ENCODE measurements around the gene AUH. TPM values are rescaled to one million over a fixed set of nuclear protein-coding genes. Genes with fewer than 3 reads are reported as not detected.

AUH gene
- total RNA-seq, 4 donors from 2014 or later, result 10.6 to 25.4 (median 16.7) TPM

DNA sequence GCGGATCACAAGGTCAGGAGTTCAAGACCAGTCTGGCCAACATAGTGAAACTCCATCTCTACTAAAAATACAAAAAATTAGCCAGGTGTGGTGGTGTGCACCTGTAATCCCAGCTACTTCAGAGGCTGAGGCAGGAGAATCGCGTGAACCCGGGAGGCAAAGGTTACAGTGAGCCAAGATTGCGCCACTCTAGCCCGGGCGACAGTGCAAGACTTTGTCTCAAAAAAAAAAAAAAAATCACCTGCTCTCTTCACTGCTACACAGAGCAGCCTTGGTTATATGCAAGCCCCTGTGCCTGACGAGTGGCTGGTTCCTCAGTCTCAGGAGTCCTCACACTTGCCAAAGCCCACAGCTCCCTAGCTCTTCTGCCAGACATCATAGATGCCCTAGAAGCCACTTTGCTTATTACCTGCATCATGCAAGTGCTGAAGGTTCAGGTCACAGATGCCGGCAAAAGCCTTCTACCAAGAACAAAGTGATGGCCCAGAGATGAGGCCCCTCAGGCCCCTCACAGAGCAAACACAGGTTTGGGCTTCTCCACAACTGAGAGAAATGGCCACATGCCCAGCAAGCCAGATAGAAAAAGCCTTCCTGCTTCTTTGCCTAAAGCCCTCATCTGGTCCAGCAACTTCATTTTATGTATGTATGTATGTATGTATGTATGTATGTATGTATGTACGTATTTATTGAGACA, 176.4 kb downstream of the AUH start:
- Histone ChIP-seq H3K27me3 (no peaks in the 10 kb centered on the region), H3K36me3 (no peaks in the 10 kb centered on the region), H3K4me1 (peaks cover 0 to 45% (median 22%) of the 10 kb centered on the region in 3 donors), H3K9me3 (no peaks in the 10 kb centered on the region), H3K27ac (no peak overlapping the region), H3K4me3 (no peak overlapping the region)
- no peak for DNase-seq
- no peak for TF ChIP-seq POLR2A (IDR thresholded peaks at IDR 0.05)
- no peak for TF ChIP-seq CTCF (IDR thresholded peaks at IDR 0.05)
- intact Hi-C loops (cut with DNase I), result no loop called here
- WGBS, 2 donors, result 90 to 91% methylated on average over 4 to 9 of the region's 10 CpGs

GRCh38 chr9:91182429-91183225, 179.1 kb downstream of the AUH start:
- DNase-seq, result no peak
- 55 to 58% methylated on average over 10 to 12 of the region's 12 CpGs for WGBS, 2 donors
- TF ChIP-seq POLR2A (IDR thresholded peaks at IDR 0.05) (no peak), CTCF (IDR thresholded peaks at IDR 0.05) (no peak)
- intact Hi-C loops (cut with DNase I), result no loop called here
- no peak overlapping the region for H3K4me3 ChIP-seq
- no peaks in the 10 kb centered on the region for H3K27me3 ChIP-seq
- H3K36me3 ChIP-seq, result no peaks in the 10 kb centered on the region
- H3K9me3 ChIP-seq, result no peaks in the 10 kb centered on the region
- peak overlapping the region; percentile 47 to 62 (median 56) for H3K27ac ChIP-seq
- peaks cover 9 to 61% (median 26%) of the 10 kb centered on the region in 3 donors for H3K4me1 ChIP-seq

- Histone ChIP-seq H3K4me3 (no peak overlapping the region), H3K9me3 (no peaks in the 10 kb centered on the region)
- WGBS, 2 donors, result 90 to 91% methylated on average over 5 to 7 of the region's 8 CpGs
These were observed 180.2 kb downstream of the AUH start for GRCh38 chr9:91181541-91181940.

GRCh38 chr9:91180930-91181268, 180.8 kb downstream of the AUH start:
- H3K4me3 ChIP-seq, result no peak overlapping the region
- no peaks in the 10 kb centered on the region for H3K36me3 ChIP-seq
- intact Hi-C loops (cut with DNase I), result no loop called here
- H3K27ac ChIP-seq, result no peak overlapping the region
- H3K4me1 ChIP-seq, result peaks cover 14 to 59% (median 24%) of the 10 kb centered on the region in 3 donors
- H3K9me3 ChIP-seq, result no peaks in the 10 kb centered on the region
- no peak for DNase-seq
- H3K27me3 ChIP-seq, result no peaks in the 10 kb centered on the region
- TF ChIP-seq CTCF (IDR thresholded peaks at IDR 0.05) (no peak), POLR2A (IDR thresholded peaks at IDR 0.05) (no peak)
- 100% methylated on average over 1 to 2 of the region's 3 CpGs for WGBS, 2 donors

More at GRCh38 chr9:91181541-91181940, 180.2 kb downstream of the AUH start:
- H3K27ac ChIP-seq, result no peak overlapping the region
- intact Hi-C loops (cut with DNase I), result no loop called here
- TF ChIP-seq POLR2A (IDR thresholded peaks at IDR 0.05) (no peak), CTCF (IDR thresholded peaks at IDR 0.05) (no peak)
- H3K27me3 ChIP-seq, result no peaks in the 10 kb centered on the region
- no peaks in the 10 kb centered on the region for H3K36me3 ChIP-seq
- no peak for DNase-seq
- peaks cover 14 to 61% (median 25%) of the 10 kb centered on the region in 3 donors for H3K4me1 ChIP-seq

DNA sequence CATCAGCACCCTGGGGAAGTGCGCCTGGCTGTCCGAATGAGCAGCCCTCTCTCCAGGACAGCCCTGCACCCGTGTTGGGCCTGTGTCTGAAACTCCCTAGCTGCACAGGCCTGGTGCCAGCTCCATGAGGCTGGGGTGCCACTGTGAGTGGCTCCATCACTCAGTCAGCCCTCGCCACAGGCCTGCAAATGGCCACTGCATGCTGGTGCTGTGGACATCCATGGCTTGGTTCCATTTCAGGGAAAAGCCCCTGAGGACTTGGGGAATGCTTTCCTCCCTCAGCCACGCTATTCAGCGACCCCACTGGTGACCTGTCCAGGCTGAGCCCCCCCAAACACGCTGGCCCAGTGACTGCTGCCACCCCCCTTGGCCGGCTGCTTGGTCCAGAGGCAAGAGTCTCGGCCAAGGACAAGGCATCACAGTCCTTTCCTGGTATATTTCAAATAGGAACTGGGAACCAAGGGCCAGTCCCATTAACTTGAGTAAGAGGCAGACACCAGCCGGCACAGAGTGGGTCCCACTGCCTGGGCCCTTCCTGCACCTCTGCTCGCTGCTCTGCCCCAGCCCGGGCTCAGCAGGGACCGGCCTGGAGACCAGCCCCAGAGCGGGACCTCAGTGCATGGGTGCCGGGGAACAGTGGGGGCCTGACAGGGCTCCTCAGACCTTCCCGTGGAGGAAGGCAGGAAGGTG, 181.3 kb downstream of the AUH start:
- Histone ChIP-seq H3K4me3 (no peak overlapping the region), H3K4me1 (peaks cover 14 to 62% (median 24%) of the 10 kb centered on the region in 3 donors), H3K36me3 (no peaks in the 10 kb centered on the region), H3K27me3 (no peaks in the 10 kb centered on the region), H3K9me3 (no peaks in the 10 kb centered on the region), H3K27ac (no peak overlapping the region)
- TF ChIP-seq CTCF (IDR thresholded peaks at IDR 0.05) (no peak), POLR2A (IDR thresholded peaks at IDR 0.05) (no peak)
- no peak for DNase-seq
- intact Hi-C loops (cut with DNase I), result no loop called here
- WGBS, 2 donors, result 80 to 90% methylated on average over 1 to 4 of the region's 16 CpGs

Data from esophagus squamous epithelium (tissue), 5 donors.